IMR-90 (cell line): Measurements from ENCODE around the gene ZKSCAN4. TPM values are rescaled to one million over a fixed set of nuclear protein-coding genes. Genes with fewer than 3 reads are reported as not detected.

Source experiments
- ATAC-seq: fragments of 200-7000 bp; cut with Tn5 transposase; 2 replicates; pipeline ENCODE4 v1.9.1; 2020; ENCODE audit warnings: low read depth, mild to moderate bottlenecking, moderate library complexity
- BruUV-seq: library from RNA; stranded (reverse); fragments of 400-500 nt; replicated peaks from 2 replicates; lab custom pipeline; 2021; lab: Mats Ljungman, UMichigan
- CTCF ChIA-PET: fragments of 300-600 bp; formaldehyde crosslinking; extraction: SDS; loops from one replicate; lab custom pipeline; 2021; ENCODE audit warnings: antibody characterized with exemption; lab: Yijun Ruan, JAX
- POLR2A ChIA-PET: fragments of 300-600 bp; sonication (Branson Sonifier 250); formaldehyde crosslinking; loops from one replicate; lab custom pipeline; 2022; ENCODE audit warnings: antibody characterized with exemption; ENCODE audit not compliant: unreplicated experiment; lab: Charles Lee
- DNase-seq: peaks from one replicate; pipeline ENCODE4 v3.0.0; 2013
- H2AFZ ChIP-seq: replicated peaks from 2 replicates; pipeline ENCODE3; 2013; ENCODE audit warnings: low read length, mild to moderate bottlenecking; ENCODE audit not compliant: poor library complexity
- H2AK5ac ChIP-seq: 2 replicates; pipeline ENCODE4 v1.6.1; 2013; ENCODE audit warnings: low read depth, low read length, inconsistent platforms
- H2AK9ac ChIP-seq: replicated peaks from 2 replicates; pipeline ENCODE3; 2013; ENCODE audit warnings: mild to moderate bottlenecking, low read depth, low read length, moderate library complexity; ENCODE audit not compliant: poor library complexity
- H2BK120ac ChIP-seq: 2 replicates; pipeline ENCODE4 v1.6.1; 2013; ENCODE audit warnings: low read depth, low read length, inconsistent platforms
- H2BK15ac ChIP-seq: 3 replicates; pipeline ENCODE4 v1.6.1; 2013; ENCODE audit warnings: low read depth, low read length, inconsistent platforms
- H2BK20ac ChIP-seq: 2 replicates; pipeline ENCODE4 v1.6.1; 2013; ENCODE audit warnings: low read depth, mild to moderate bottlenecking, inconsistent platforms, low read length, moderate library complexity
- H2BK5ac ChIP-seq: 2 replicates; pipeline ENCODE4 v1.6.1; 2013; ENCODE audit warnings: mild to moderate bottlenecking, low read depth, low read length, inconsistent platforms; ENCODE audit not compliant: poor library complexity, severe bottlenecking
- H3K14ac ChIP-seq: replicated peaks from 2 replicates; pipeline ENCODE4 v1.6.1; 2013; ENCODE audit warnings: low read depth, low read length, inconsistent platforms
- H3K18ac ChIP-seq: 2 replicates; pipeline ENCODE4 v1.6.1; 2013; ENCODE audit warnings: low read depth, low read length, control low read depth
- H3K23ac ChIP-seq: 2 replicates; pipeline ENCODE4 v1.6.1; 2013; ENCODE audit warnings: low read depth, low read length, inconsistent platforms
- H3K27ac ChIP-seq: 2 replicates; pipeline ENCODE4 v1.5.1; 2013; ENCODE audit warnings: mild to moderate bottlenecking, control low read depth, low read length; ENCODE audit not compliant: insufficient read depth
- H3K27me3 ChIP-seq: 2 replicates; pipeline ENCODE4 v1.6.1; 2013; ENCODE audit warnings: low read length; ENCODE audit not compliant: control insufficient read depth, insufficient read depth
- H3K36me3 ChIP-seq: 2 replicates; pipeline ENCODE4 v1.6.1; 2013; ENCODE audit warnings: low read length, mixed read lengths; ENCODE audit not compliant: control insufficient read depth, insufficient read depth
- H3K4ac ChIP-seq: 2 replicates; pipeline ENCODE4 v1.6.1; 2013; ENCODE audit warnings: low read depth, low read length, inconsistent platforms
- H3K4me1 ChIP-seq: 2 replicates; pipeline ENCODE4 v1.6.1; 2013; ENCODE audit warnings: low read length, mixed read lengths; ENCODE audit not compliant: control insufficient read depth, insufficient read depth
- H3K4me2 ChIP-seq: 2 replicates; pipeline ENCODE4 v1.6.1; 2013; ENCODE audit warnings: low read depth, mild to moderate bottlenecking, control low read depth, low read length, moderate library complexity
- H3K4me3 ChIP-seq: 2 replicates; pipeline ENCODE4 v1.5.1; 2013; ENCODE audit warnings: low read depth, mild to moderate bottlenecking, control low read depth, low read length, moderate library complexity; ENCODE audit not compliant: insufficient read depth
- H3K56ac ChIP-seq: 2 replicates; pipeline ENCODE4 v1.6.1; 2013; ENCODE audit warnings: low read length, inconsistent platforms; ENCODE audit not compliant: insufficient read depth; ENCODE audit errors: extremely low read depth
- H3K79me1 ChIP-seq, 2 experiments: 2 replicates each; pipeline ENCODE4 v1.6.1; 2013; ENCODE audit warnings: low read length in 2 of 2, inconsistent platforms in 1 of 2, low read depth in 1 of 2
- H3K9ac ChIP-seq: 2 replicates; pipeline ENCODE4 v1.6.1; 2013; ENCODE audit warnings: low read depth, low read length, control low read depth
- H3K9me1 ChIP-seq: 2 replicates; pipeline ENCODE4 v1.6.1; 2013; ENCODE audit warnings: low read length, inconsistent platforms; ENCODE audit not compliant: insufficient read depth
- H3K9me3 ChIP-seq: 2 replicates; pipeline ENCODE4 v1.6.1; 2013; ENCODE audit warnings: low read length; ENCODE audit not compliant: control insufficient read depth, insufficient read depth
- H4K20me1 ChIP-seq: 2 replicates; pipeline ENCODE4 v1.6.1; 2013; ENCODE audit warnings: low read length, inconsistent platforms; ENCODE audit not compliant: insufficient read depth
- H4K5ac ChIP-seq: 2 replicates; pipeline ENCODE4 v1.6.1; 2013; ENCODE audit warnings: mild to moderate bottlenecking, low read depth, low read length, control low read depth
- H4K8ac ChIP-seq, 2 experiments: 2 replicates each; pipeline ENCODE4 v1.6.1; 2013; ENCODE audit warnings: low read depth in 2 of 2, low read length in 2 of 2, control low read depth in 1 of 2, inconsistent platforms in 1 of 2
- H4K91ac ChIP-seq: 2 replicates; pipeline ENCODE4 v1.6.1; 2013; ENCODE audit warnings: low read depth, low read length, inconsistent platforms; ENCODE audit not compliant: insufficient read depth
- CEBPB ChIP-seq: IDR thresholded peaks from 2 replicates; pipeline ENCODE4 v1.6.1; 2012; ENCODE audit warnings: low read depth, low read length, improper control_type of control experiment
- CTCF ChIP-seq: conservative IDR thresholded peaks from 2 replicates; pipeline ENCODE4 v1.5.1; 2012; ENCODE audit warnings: mild to moderate bottlenecking, low read depth, low read length, improper control_type of control experiment
- MAFK ChIP-seq: IDR thresholded peaks from 2 replicates; pipeline ENCODE4 v1.6.1; 2012; ENCODE audit warnings: low read depth, low read length, improper control_type of control experiment
- WGBS, 2 experiments: methylation state at CpG; one replicate each; pipeline versions ENCODE4 v1.1.5 to v1.1.7; 2013; ENCODE audit warnings: missing lambda C conversion rate in 2 of 2; ENCODE audit not compliant: insufficient read length in 1 of 2; ENCODE audit errors: extremely low coverage in 2 of 2; 5-methylcytosine and 5-hydroxymethylcytosine counted together
- dilution Hi-C: fragments of 300-500 bp; cut with HindIII; formaldehyde crosslinking; loops from one replicate; pipeline ENCODE4 v1.14.3; 2018; ENCODE audit warnings: low sequenced_read_pairs; ENCODE audit not compliant: unreplicated experiment
- in situ Hi-C: fragments of 300-500 bp; cut with MboI; formaldehyde crosslinking; loops from 3 replicates; pipeline ENCODE4 v1.14.3; 2019; ENCODE audit warnings: low sequenced_read_pairs, inconsistent platforms, mixed read lengths
- intact Hi-C: fragments of 100-400 bp; cut with micrococcal nuclease; formaldehyde crosslinking; loops from 2 replicates; pipeline ENCODE4 v1.10.0; 2022
- polyA plus RNA-seq, 3 experiments: library from polyadenylated mRNA; depleted of rRNA; stranded (reverse); fragments of >200 nt; gene quantifications; 2 replicates each; pipeline ENCODE4 v1.2.3, GENCODE V29; 2012; ENCODE audit warnings: low replicate concordance in 1 of 3
- total RNA-seq: library from RNA; depleted of rRNA; stranded (reverse); fragments of >200 nt; gene quantifications from 2 replicates; pipeline ENCODE4 v1.2.3, GENCODE V29; 2012

Gene ZKSCAN4
- total and polyA plus RNA-seq, 2 of the 4 experiments (the other 2 are of a cell fraction), result 2.4 to 5.7 TPM

GRCh38 chr6:28277746-28278145, 25.7 kb upstream of the ZKSCAN4 start:
- Histone ChIP-seq H3K4ac (no peak overlapping the region), H3K36me3 (peaks cover 15% of the 10 kb centered on the region), H2BK15ac (no peak overlapping the region), H3K4me2 (no peak overlapping the region), H4K8ac (no peak overlapping the region), H3K27ac (no peak overlapping the region), H2AK9ac (no peak overlapping the region), H2BK120ac (no peak overlapping the region), H4K20me1 (no peaks in the 10 kb centered on the region), H3K14ac (no peak overlapping the region), H3K4me3 (no peak overlapping the region), H3K27me3 (no peaks in the 10 kb centered on the region), H3K18ac (no peak overlapping the region), H3K4me1 (peaks cover 3% of the 10 kb centered on the region; the same call in 1 of the 2 replicates), H3K9ac (no peak overlapping the region), H2BK20ac (no peak overlapping the region), H2BK5ac (no peak overlapping the region), H3K9me3 (no peaks in the 10 kb centered on the region), H4K5ac (no peak overlapping the region), H2AFZ (no peak overlapping the region), H3K23ac (no peak overlapping the region), H3K9me1 (no peaks in the 10 kb centered on the region), H3K79me1 (peaks cover 7 to 13% of the 10 kb centered on the region in 2 experiments), H3K56ac (no peak overlapping the region), H2AK5ac (no peak overlapping the region), H4K91ac (no peak overlapping the region)
- in situ Hi-C loops (no loop called here), intact Hi-C loops (no loop called here), dilution Hi-C loops (no loop called here)
- no peak for TF ChIP-seq CTCF
- TF ChIP-seq CEBPB, result 0 out of 2 replicates have a peak, but pooled peaks have one; percentile 44
- no peak for TF ChIP-seq MAFK
- ATAC-seq (no peak), DNase-seq (no peak)
- no CpG with 5 or more reads among the region's 3 CpGs for WGBS, 2 experiments
- ChIA-PET POLR2A (no interaction called here), CTCF (interaction anchor here (0.6 kb wide), 1 partner anchor 1153 kb away, joined by 3 read pairs; no protein-coding TSS in a partner anchor)
- BruUV-seq, result no TSS peak
